Adipocyte (in vitro differentiated cells): Measurements from ENCODE around the gene NCKAP5.
"Not testable (repeated sequence)": the region's sequence is repeated elsewhere in the genome, so short reads cannot be mapped to it uniquely, and the experiment has no call there.

Source experiments
- DNase-seq: peaks from one replicate; pipeline ENCODE4 v3.0.0-alpha.2; 2015; ENCODE audit warnings: low read depth
- H3K27me3 ChIP-seq: replicated peaks from 2 replicates; pipeline ENCODE4 v1.7.0; 2013; ENCODE audit warnings: mild to moderate bottlenecking, low read length, moderate library complexity; ENCODE audit not compliant: control insufficient read depth, insufficient read depth
- H3K36me3 ChIP-seq: 2 replicates; pipeline ENCODE4 v1.7.0; 2013; ENCODE audit warnings: low read length, mild to moderate bottlenecking, moderate library complexity; ENCODE audit not compliant: control insufficient read depth, insufficient read depth, severe bottlenecking
- H3K4me1 ChIP-seq: 2 replicates; pipeline ENCODE4 v1.7.0; 2013; ENCODE audit warnings: mild to moderate bottlenecking, low read length, moderate library complexity; ENCODE audit not compliant: control insufficient read depth, insufficient read depth
- H3K4me3 ChIP-seq: 2 replicates; pipeline ENCODE4 v1.7.0; 2013; ENCODE audit warnings: mild to moderate bottlenecking, low read length, moderate library complexity
- H3K9ac ChIP-seq: 2 replicates; pipeline ENCODE4 v1.7.0; 2013; ENCODE audit warnings: mild to moderate bottlenecking, low read length, moderate library complexity
- H3K9me3 ChIP-seq: 2 replicates; pipeline ENCODE4 v1.7.0; 2013; ENCODE audit warnings: mild to moderate bottlenecking, low read length, moderate library complexity; ENCODE audit not compliant: control insufficient read depth

Gene NCKAP5

GRCh38 chr2:132845339-132845738, 722.9 kb downstream of the NCKAP5 start:
- Histone ChIP-seq H3K36me3 (no peaks in the 10 kb centered on the region), H3K9me3 (no peaks in the 10 kb centered on the region), H3K27me3 (no peaks in the 10 kb centered on the region), H3K9ac (no peak overlapping the region), H3K4me1 (peaks cover 5% of the 10 kb centered on the region), H3K4me3 (no peak overlapping the region)
- no peak for DNase-seq

GRCh38 chr2:132844585-132844984, 723.7 kb downstream of the NCKAP5 start:
- no peak for DNase-seq
- H3K4me3 ChIP-seq: no peak overlapping the region

GRCh38 chr2:132837769-132838168, 730.5 kb downstream of the NCKAP5 start:
- no peak overlapping the region for H3K9ac ChIP-seq
- no peak for DNase-seq
- H3K36me3 ChIP-seq: no peaks in the 10 kb centered on the region
- no peaks in the 10 kb centered on the region for H3K27me3 ChIP-seq
- H3K4me1 ChIP-seq: no peaks in the 10 kb centered on the region
- peaks cover 8% of the 10 kb centered on the region for H3K9me3 ChIP-seq
- H3K4me3 ChIP-seq: no peak overlapping the region

More at GRCh38 chr2:132844585-132844984, 723.7 kb downstream of the NCKAP5 start:
- H3K9ac ChIP-seq: no peak overlapping the region
- H3K27me3 ChIP-seq: no peaks in the 10 kb centered on the region
- peaks cover 4% of the 10 kb centered on the region for H3K4me1 ChIP-seq
- H3K36me3 ChIP-seq: no peaks in the 10 kb centered on the region
- H3K9me3 ChIP-seq: no peaks in the 10 kb centered on the region

GRCh38 chr2:132830321-132830827, 737.9 kb downstream of the NCKAP5 start:
- no peaks in the 10 kb centered on the region for H3K36me3 ChIP-seq
- no peak overlapping the region for H3K9ac ChIP-seq
- no peak overlapping the region for H3K4me3 ChIP-seq
- peaks cover 8% of the 10 kb centered on the region for H3K9me3 ChIP-seq
- no peaks in the 10 kb centered on the region for H3K27me3 ChIP-seq
- no peaks in the 10 kb centered on the region for H3K4me1 ChIP-seq
- DNase-seq: no peak

- no peaks in the 10 kb centered on the region for H3K9me3 ChIP-seq
- H3K27me3 ChIP-seq: no peaks in the 10 kb centered on the region
- no peak overlapping the region for H3K4me3 ChIP-seq
- H3K9ac ChIP-seq: no peak overlapping the region
- H3K4me1 ChIP-seq: no peaks in the 10 kb centered on the region
- H3K36me3 ChIP-seq: no peaks in the 10 kb centered on the region
- no peak for DNase-seq
Observed at GRCh38 chr2:132825601-132826000, 742.7 kb downstream of the NCKAP5 start.

- H3K4me1 ChIP-seq: no peaks in the 10 kb centered on the region
- no peaks in the 10 kb centered on the region for H3K9me3 ChIP-seq
- H3K9ac ChIP-seq: no peak overlapping the region
- H3K27me3 ChIP-seq: no peaks in the 10 kb centered on the region
- DNase-seq: no peak
- no peaks in the 10 kb centered on the region for H3K36me3 ChIP-seq
- no peak overlapping the region for H3K4me3 ChIP-seq
Observed at GRCh38 chr2:132824716-132825115, 743.5 kb downstream of the NCKAP5 start.

- H3K4me1 ChIP-seq: no peaks in the 10 kb centered on the region
- no peaks in the 10 kb centered on the region for H3K27me3 ChIP-seq
- H3K9ac ChIP-seq: no peak overlapping the region
- no peak overlapping the region for H3K4me3 ChIP-seq
- no peak for DNase-seq
- H3K36me3 ChIP-seq: no peaks in the 10 kb centered on the region
- no peaks in the 10 kb centered on the region for H3K9me3 ChIP-seq
Observed at GRCh38 chr2:132816234-132816633, 752.0 kb downstream of the NCKAP5 start.

- H3K4me3 ChIP-seq: no peak overlapping the region
- H3K9me3 ChIP-seq: no peaks in the 10 kb centered on the region
- no peaks in the 10 kb centered on the region for H3K4me1 ChIP-seq
- peak; percentile 28 for DNase-seq
- no peaks in the 10 kb centered on the region for H3K27me3 ChIP-seq
- H3K9ac ChIP-seq: no peak overlapping the region
- H3K36me3 ChIP-seq: no peaks in the 10 kb centered on the region
Observed at GRCh38 chr2:132815516-132815915, 752.7 kb downstream of the NCKAP5 start.

- Histone ChIP-seq H3K9ac (no peak overlapping the region), H3K4me1 (no peaks in the 10 kb centered on the region), H3K4me3 (no peak overlapping the region), H3K27me3 (no peaks in the 10 kb centered on the region), H3K36me3 (no peaks in the 10 kb centered on the region), H3K9me3 (no peaks in the 10 kb centered on the region)
- DNase-seq: no peak
Observed at GRCh38 chr2:132814651-132815050, 753.6 kb downstream of the NCKAP5 start.

GRCh38 chr2:132813422-132813821, 754.8 kb downstream of the NCKAP5 start:
- Histone ChIP-seq H3K27me3 (no peaks in the 10 kb centered on the region), H3K36me3 (no peaks in the 10 kb centered on the region), H3K9ac (no peak overlapping the region), H3K4me3 (no peak overlapping the region), H3K4me1 (no peaks in the 10 kb centered on the region), H3K9me3 (peaks cover 3% of the 10 kb centered on the region)
- DNase-seq: no peak

- H3K9ac ChIP-seq: no peak overlapping the region
- H3K9me3 ChIP-seq: peaks cover 3% of the 10 kb centered on the region
- no peaks in the 10 kb centered on the region for H3K36me3 ChIP-seq
- no peak for DNase-seq
- H3K4me3 ChIP-seq: no peak overlapping the region
- no peaks in the 10 kb centered on the region for H3K4me1 ChIP-seq
- H3K27me3 ChIP-seq: no peaks in the 10 kb centered on the region
Observed at GRCh38 chr2:132811148-132811915, 756.9 kb downstream of the NCKAP5 start.

GRCh38 chr2:132809962-132810361, 758.3 kb downstream of the NCKAP5 start:
- not testable (repeated sequence) for H3K4me1 ChIP-seq, H3K9me3 ChIP-seq, DNase-seq, H3K9ac ChIP-seq, H3K36me3 ChIP-seq, H3K4me3 ChIP-seq, H3K27me3 ChIP-seq
